ENCODE measurements around the gene TXNIP. TPM values are rescaled to one million over a fixed set of nuclear protein-coding genes. Genes with fewer than 3 reads are reported as not detected.

Gene TXNIP
- total RNA-seq, 1 experiment from 2014 or later, result 2.5 TPM

DNA sequence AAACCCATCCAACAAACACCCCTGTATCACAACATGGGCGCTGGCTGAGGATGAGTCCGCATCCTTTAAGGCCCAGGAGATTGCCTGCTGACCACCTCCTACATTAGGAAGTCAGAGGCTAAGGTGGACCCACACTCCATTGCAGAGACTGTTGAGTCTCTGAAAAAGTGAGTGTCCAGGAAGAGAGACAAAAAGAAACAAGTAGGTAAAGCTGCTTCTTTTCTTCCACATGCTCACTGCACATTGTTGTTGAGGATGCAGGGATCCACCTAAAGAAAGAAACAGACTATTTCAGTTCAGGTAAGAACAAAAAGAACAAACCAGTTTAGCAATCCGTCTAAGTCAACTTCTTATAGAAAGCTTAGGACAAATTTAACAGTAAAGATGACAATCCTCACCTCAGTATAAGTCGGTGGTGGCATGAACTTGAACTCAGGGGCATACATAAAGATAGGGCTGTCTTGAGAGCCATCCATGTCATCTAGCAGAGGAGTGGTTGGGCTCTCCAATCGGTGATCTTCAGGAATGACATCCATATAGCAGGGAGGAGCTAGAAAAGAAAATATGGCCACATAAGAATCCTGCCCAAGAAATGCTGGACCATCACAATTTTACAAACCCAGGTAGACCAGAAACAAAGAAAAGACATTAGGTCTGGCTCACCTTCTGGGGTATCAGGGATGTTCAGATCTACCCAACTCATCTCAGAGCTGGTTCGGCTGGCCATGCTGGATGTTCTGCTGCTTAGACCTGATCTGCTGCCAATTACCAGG is 2.6 kb downstream of the TXNIP start (continued):
- TF ChIP-seq CTCF (IDR thresholded peaks at IDR 0.05 in 2 of 3, conservative IDR thresholded peaks at IDR 0.05 in 1 of 3; ENCODE audit: borderline replicate concordance in 1 of 3, insufficient read depth in 1 of 3, low read depth in 2 of 3, low read length in 2 of 3) (no peak), POLR2A (IDR thresholded peaks at IDR 0.05; ENCODE audit: borderline replicate concordance, extremely low read depth, insufficient read depth, insufficient read length) (no peak), EZH2phosphoT487 (IDR thresholded peaks at IDR 0.05; ENCODE audit: borderline replicate concordance) (no peak), JUND (IDR thresholded peaks at IDR 0.05) (no peak)
- TF ChIP-seq, protein P1, sequence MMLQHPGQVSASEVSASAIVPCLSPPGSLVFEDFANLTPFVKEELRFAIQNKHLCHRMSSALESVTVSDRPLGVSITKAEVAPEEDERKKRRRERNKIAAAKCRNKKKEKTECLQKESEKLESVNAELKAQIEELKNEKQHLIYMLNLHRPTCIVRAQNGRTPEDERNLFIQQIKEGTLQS (IDR thresholded peaks at IDR 0.05), result no peak

DNA sequence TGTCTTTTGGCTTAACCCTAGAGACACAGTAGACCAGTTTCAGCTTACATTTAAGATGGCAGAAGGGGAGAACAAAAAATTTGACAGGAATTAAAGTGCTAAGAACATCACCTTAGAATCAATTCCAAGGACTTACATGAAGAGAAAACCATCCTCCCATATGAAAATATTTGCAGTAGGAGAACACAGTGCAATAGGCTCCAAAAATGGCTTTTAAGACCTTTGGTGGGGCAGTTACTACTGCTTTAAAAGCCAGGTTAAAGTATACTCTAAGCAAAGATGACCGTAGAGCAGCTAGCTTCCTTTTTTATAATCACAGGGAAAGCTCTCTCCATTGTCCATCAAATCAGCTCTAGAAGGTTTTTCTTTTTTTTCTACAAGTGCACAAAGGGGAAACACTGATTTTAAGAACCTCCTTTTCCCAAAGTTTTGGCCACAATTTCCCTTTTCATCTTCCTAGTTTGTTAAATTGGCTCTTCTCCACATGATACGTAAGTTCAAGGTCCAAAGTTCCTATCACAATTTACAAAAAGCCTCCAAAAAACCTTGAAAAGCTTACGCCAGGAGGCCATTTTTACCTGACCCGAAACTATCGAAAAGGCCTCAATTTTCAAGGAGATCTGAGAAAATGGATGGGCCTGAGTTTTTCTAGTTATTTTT is 3.3 kb downstream of the TXNIP start:
- no peak overlapping the region for H3K4me3 ChIP-seq (replicated peaks in 1 of 2; ENCODE audit: low read depth in 1 of 2, low read length in 2 of 2)

More for the DNA sequence above, 3.3 kb downstream of the TXNIP start:
- ATAC-seq, result no peak
- Histone ChIP-seq H3K4me2 (ENCODE audit: low read length) (no peak overlapping the region), H2AFZ (ENCODE audit: low read depth, low read length, poor library complexity, severe bottlenecking) (no peak overlapping the region), H3K36me3 (ENCODE audit: control insufficient read depth in 1 of 2, insufficient read depth in 2 of 2, low read length in 2 of 2) (no peaks in the 10 kb centered on the region), H3K27ac (ENCODE audit: low read depth, low read length) (no peak overlapping the region), H3K27me3 (ENCODE audit: insufficient read depth, low read length) (no peaks in the 10 kb centered on the region), H3K9me3 (ENCODE audit: control insufficient read depth in 1 of 2, insufficient read depth in 1 of 2, low read depth in 1 of 2, low read length in 2 of 2) (no peaks in the 10 kb centered on the region), H4K20me1 (ENCODE audit: insufficient read depth) (no peaks in the 10 kb centered on the region), H3K4me1 (ENCODE audit: control insufficient read depth in 1 of 2, insufficient read depth in 2 of 2, low read length in 2 of 2) (peaks cover 2 to 5% of the 10 kb centered on the region in 2 experiments; a peak in 2 of 4 replicates), H3K9me2 (ENCODE audit: insufficient read depth) (no peaks in the 10 kb centered on the region), H3K79me2 (ENCODE audit: insufficient read depth, low read length) (no peaks in the 10 kb centered on the region), H3K9ac (ENCODE audit: low read length) (no peak overlapping the region)
- intact Hi-C loops (cut with micrococcal nuclease), result no loop called here
- ChIA-PET POLR2A (interaction anchor here (2.8 kb wide), 1 partner anchor 13 kb away, joined by 6 read pairs; no protein-coding TSS in a partner anchor), CTCF (interaction anchor here (1.3 to 2.3 kb wide), 2 partner anchors 14 kb away, joined by 4 to 11 read pairs; no protein-coding TSS in a partner anchor), RAD21 (ENCODE audit: low non-redundant PET in 1 of 2, low total read pairs in 2 of 2, uncharacterized antibody in 2 of 2, unreplicated experiment in 2 of 2) (no interaction called here)
- DNase-seq (ENCODE audit: low read depth, low spot score), result no peak
- no TSS peak for BruUV-seq (replicated peaks)
- TF ChIP-seq, protein P2, sequence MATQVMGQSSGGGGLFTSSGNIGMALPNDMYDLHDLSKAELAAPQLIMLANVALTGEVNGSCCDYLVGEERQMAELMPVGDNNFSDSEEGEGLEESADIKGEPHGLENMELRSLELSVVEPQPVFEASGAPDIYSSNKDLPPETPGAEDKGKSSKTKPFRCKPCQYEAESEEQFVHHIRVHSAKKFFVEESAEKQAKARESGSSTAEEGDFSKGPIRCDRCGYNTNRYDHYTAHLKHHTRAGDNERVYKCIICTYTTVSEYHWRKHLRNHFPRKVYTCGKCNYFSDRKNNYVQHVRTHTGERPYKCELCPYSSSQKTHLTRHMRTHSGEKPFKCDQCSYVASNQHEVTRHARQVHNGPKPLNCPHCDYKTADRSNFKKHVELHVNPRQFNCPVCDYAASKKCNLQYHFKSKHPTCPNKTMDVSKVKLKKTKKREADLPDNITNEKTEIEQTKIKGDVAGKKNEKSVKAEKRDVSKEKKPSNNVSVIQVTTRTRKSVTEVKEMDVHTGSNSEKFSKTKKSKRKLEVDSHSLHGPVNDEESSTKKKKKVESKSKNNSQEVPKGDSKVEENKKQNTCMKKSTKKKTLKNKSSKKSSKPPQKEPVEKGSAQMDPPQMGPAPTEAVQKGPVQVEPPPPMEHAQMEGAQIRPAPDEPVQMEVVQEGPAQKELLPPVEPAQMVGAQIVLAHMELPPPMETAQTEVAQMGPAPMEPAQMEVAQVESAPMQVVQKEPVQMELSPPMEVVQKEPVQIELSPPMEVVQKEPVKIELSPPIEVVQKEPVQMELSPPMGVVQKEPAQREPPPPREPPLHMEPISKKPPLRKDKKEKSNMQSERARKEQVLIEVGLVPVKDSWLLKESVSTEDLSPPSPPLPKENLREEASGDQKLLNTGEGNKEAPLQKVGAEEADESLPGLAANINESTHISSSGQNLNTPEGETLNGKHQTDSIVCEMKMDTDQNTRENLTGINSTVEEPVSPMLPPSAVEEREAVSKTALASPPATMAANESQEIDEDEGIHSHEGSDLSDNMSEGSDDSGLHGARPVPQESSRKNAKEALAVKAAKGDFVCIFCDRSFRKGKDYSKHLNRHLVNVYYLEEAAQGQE (IDR thresholded peaks at IDR 0.05; ENCODE audit: low read depth), result no peak
- TF ChIP-seq ELF1 (IDR thresholded peaks at IDR 0.05; ENCODE audit: borderline replicate concordance, low read depth), result no peak
- TF ChIP-seq FOSL1 (IDR thresholded peaks at IDR 0.05; ENCODE audit: low read depth), result no peak
- TF ChIP-seq YY1 (IDR thresholded peaks at IDR 0.05; ENCODE audit: extremely low read depth, insufficient replicate concordance, low read depth, low read length), result no peak
- no peak for TF ChIP-seq ZNF274 (IDR thresholded peaks at IDR 0.05; ENCODE audit: low read depth, low read length)
- no peak for TF ChIP-seq ZFX (IDR thresholded peaks at IDR 0.05)
- no peak for TF ChIP-seq CTCF (IDR thresholded peaks at IDR 0.05 in 2 of 3, conservative IDR thresholded peaks at IDR 0.05 in 1 of 3; ENCODE audit: borderline replicate concordance in 1 of 3, insufficient read depth in 1 of 3, low read depth in 2 of 3, low read length in 2 of 3)
- no peak for TF ChIP-seq RAD21 (IDR thresholded peaks at IDR 0.05; ENCODE audit: low read depth)
- TF ChIP-seq EGR1 (IDR thresholded peaks at IDR 0.05; ENCODE audit: low read depth), result no peak
- TF ChIP-seq SRF (IDR thresholded peaks at IDR 0.05; ENCODE audit: low read depth), result no peak
- TF ChIP-seq SP1 (IDR thresholded peaks at IDR 0.05; ENCODE audit: low read depth), result no peak
